ENCODE data around the gene NCK2. TPM values are rescaled to one million over a fixed set of nuclear protein-coding genes. Genes with fewer than 3 reads are reported as not detected.

The NCK2 gene
- total and polyA plus RNA-seq, 12 donors, result 18.5 to 45.1 (median 29.0) TPM

- intact Hi-C loops (cut with DNase I), result no loop called here
- WGBS, 2 donors, result 64 to 67% methylated on average over 3 of the region's 3 CpGs
- Histone ChIP-seq H3K4me3 (no peak overlapping the region), H3K4me1 (peaks cover 0 to 20% (median 9%) of the 10 kb centered on the region in 9 donors), H3K36me3 (no peaks in the 10 kb centered on the region), H3K27ac (peak overlapping the region in 1 of 10 donors; percentile 18), H3K27me3 (no peaks in the 10 kb centered on the region), H3K9me3 (peaks cover 0 to 19% (median 0%) of the 10 kb centered on the region in 11 donors)
- no peak for TF ChIP-seq CTCF (IDR thresholded peaks at IDR 0.05)
- ATAC-seq (no peak), DNase-seq (no peak)
These were observed 190.4 kb downstream of the NCK2 start for GRCh38 chr2:105935063-105935462.

- intact Hi-C loops (cut with DNase I), result no loop called here
- H3K4me1 ChIP-seq, result peaks cover 0 to 19% (median 7%) of the 10 kb centered on the region in 9 donors
- ATAC-seq, result no peak
- H3K36me3 ChIP-seq, result no peaks in the 10 kb centered on the region
- H3K27ac ChIP-seq, result no peak overlapping the region
- 97% methylated on average over 6 of the region's 6 CpGs for WGBS, 2 donors
- no peak for DNase-seq
- no peak for TF ChIP-seq CTCF (IDR thresholded peaks at IDR 0.05)
- H3K9me3 ChIP-seq, result peaks cover 0 to 24% (median 0%) of the 10 kb centered on the region in 11 donors
- H3K27me3 ChIP-seq, result no peaks in the 10 kb centered on the region
- H3K4me3 ChIP-seq, result no peak overlapping the region
These were observed 192.2 kb downstream of the NCK2 start for GRCh38 chr2:105936954-105937353.

- TF ChIP-seq CTCF (IDR thresholded peaks at IDR 0.05), result no peak
- no peak for ATAC-seq
These were observed 192.9 kb downstream of the NCK2 start for GRCh38 chr2:105937498-105938097.

More at GRCh38 chr2:105937498-105938097, 192.9 kb downstream of the NCK2 start:
- no peaks in the 10 kb centered on the region for H3K27me3 ChIP-seq
- H3K36me3 ChIP-seq, result no peaks in the 10 kb centered on the region
- no peak overlapping the region for H3K27ac ChIP-seq
- DNase-seq, result no peak
- peaks cover 0 to 24% (median 0%) of the 10 kb centered on the region in 11 donors for H3K9me3 ChIP-seq
- intact Hi-C loops (cut with DNase I), result no loop called here
- 92 to 93% methylated on average over 6 of the region's 6 CpGs for WGBS, 2 donors
- peaks cover 0 to 14% (median 7%) of the 10 kb centered on the region in 9 donors for H3K4me1 ChIP-seq
- H3K4me3 ChIP-seq, result no peak overlapping the region

All from heart right ventricle (tissue), 16 donors.